RWPE2 (cell line): Measurements from ENCODE around the gene PLAC8.
A peak's percentile ranks its signal among the peaks of the same experiment; 100 is the strongest.
"Not testable (repeated sequence)": the region's sequence is repeated elsewhere in the genome, so short reads cannot be mapped to it uniquely, and the experiment has no call there.

Experiments used
- ATAC-seq: fragments of 200-7000 bp; cut with Tn5 transposase; 3 replicates; pipeline ENCODE4 v1.9.1; 2021; ENCODE audit warnings: low read depth
- DNase-seq: peaks from one replicate; pipeline ENCODE4 v3.0.0-alpha.2; 2020; ENCODE audit warnings: low spot score
- H3K27ac ChIP-seq: fragments of 450-650 bp; 2 replicates; pipeline ENCODE4 v1.5.1; 2017; ENCODE audit warnings: mild to moderate bottlenecking; ENCODE audit not compliant: poor library complexity, severe bottlenecking
- H3K27me3 ChIP-seq: fragments of 250-450 bp; sonication (Bioruptor Pico); 2 replicates; pipeline ENCODE4 v1.5.1; 2021; ENCODE audit warnings: mild to moderate bottlenecking, moderate library complexity; ENCODE audit not compliant: insufficient read depth, poor library complexity, severe bottlenecking
- H3K36me3 ChIP-seq: fragments of 250-450 bp; sonication (Bioruptor Pico); 2 replicates; pipeline ENCODE4 v1.5.1; 2020; ENCODE audit warnings: low read depth, mild to moderate bottlenecking, moderate library complexity
- H3K4me1 ChIP-seq: fragments of 250-450 bp; sonication (Bioruptor Pico); 2 replicates; pipeline ENCODE4 v1.5.1; 2021; ENCODE audit warnings: mild to moderate bottlenecking, moderate library complexity; ENCODE audit not compliant: insufficient read depth, poor library complexity, severe bottlenecking
- H3K4me3 ChIP-seq: fragments of 250-450 bp; sonication (Bioruptor Pico); 2 replicates; pipeline ENCODE4 v1.5.1; 2021; ENCODE audit warnings: mild to moderate bottlenecking, moderate library complexity; ENCODE audit not compliant: severe bottlenecking
- H3K9me3 ChIP-seq: fragments of 250-450 bp; sonication (Bioruptor Pico); 2 replicates; pipeline ENCODE4 v1.5.1; 2021; ENCODE audit warnings: mild to moderate bottlenecking, moderate library complexity; ENCODE audit not compliant: severe bottlenecking
- TF ChIP-seq, protein P1 (sequence below): fragments of 450-650 bp; IDR thresholded peaks from one replicate; pipeline ENCODE4 v1.5.1; 2017; ENCODE audit warnings: mild to moderate bottlenecking, moderate library complexity; ENCODE audit not compliant: poor library complexity, severe bottlenecking

The PLAC8 gene

DNA sequence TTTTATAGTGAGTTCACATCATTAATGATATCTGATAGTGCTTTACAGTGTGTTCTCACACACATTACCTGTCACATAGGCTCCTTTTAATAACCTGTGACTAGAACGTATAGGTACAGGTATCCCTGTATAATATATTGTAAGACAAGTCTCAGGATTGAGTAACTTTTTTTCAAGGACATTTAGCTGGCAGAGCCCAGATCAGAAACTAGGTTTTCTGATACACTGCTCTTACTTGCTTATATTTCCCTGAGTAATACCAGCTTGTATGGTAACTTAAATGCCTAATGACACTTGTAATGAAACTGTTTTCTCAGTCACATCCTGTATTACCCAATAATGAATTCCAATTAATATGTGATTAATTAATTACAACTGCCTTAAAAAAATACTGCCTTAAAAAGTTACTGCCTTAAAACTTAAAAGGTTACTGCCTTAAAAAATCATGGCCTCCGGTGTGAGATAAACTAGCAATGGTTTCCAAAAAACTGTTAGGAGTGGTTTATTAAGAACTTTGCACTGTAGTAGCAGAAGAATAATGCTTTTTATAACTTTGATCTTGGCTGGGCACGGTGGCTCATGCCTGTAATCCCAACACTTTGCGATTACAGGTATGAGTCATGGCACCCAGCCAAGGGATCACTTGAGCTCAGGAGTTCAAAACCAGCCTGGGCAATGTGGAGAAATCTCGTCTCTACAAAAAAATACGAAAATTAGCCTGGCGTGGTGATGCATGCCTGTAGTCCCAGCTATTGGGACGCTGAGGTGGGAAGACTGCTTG lies 67.6 kb downstream of the PLAC8 start:
- peaks cover 3% of the 10 kb centered on the region for H3K4me1 ChIP-seq
- DNase-seq (no peak), ATAC-seq (no peak)
- no peak overlapping the region for H3K4me3 ChIP-seq
- H3K9me3 ChIP-seq, result no peaks in the 10 kb centered on the region
- H3K36me3 ChIP-seq, result peaks cover 50% of the 10 kb centered on the region
- TF ChIP-seq, protein P1, sequence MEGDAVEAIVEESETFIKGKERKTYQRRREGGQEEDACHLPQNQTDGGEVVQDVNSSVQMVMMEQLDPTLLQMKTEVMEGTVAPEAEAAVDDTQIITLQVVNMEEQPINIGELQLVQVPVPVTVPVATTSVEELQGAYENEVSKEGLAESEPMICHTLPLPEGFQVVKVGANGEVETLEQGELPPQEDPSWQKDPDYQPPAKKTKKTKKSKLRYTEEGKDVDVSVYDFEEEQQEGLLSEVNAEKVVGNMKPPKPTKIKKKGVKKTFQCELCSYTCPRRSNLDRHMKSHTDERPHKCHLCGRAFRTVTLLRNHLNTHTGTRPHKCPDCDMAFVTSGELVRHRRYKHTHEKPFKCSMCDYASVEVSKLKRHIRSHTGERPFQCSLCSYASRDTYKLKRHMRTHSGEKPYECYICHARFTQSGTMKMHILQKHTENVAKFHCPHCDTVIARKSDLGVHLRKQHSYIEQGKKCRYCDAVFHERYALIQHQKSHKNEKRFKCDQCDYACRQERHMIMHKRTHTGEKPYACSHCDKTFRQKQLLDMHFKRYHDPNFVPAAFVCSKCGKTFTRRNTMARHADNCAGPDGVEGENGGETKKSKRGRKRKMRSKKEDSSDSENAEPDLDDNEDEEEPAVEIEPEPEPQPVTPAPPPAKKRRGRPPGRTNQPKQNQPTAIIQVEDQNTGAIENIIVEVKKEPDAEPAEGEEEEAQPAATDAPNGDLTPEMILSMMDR, result no peak
- no peaks in the 10 kb centered on the region for H3K27me3 ChIP-seq
- H3K27ac ChIP-seq, result no peak overlapping the region

GRCh38 chr4:83043801-83044407 lies 70.6 kb downstream of the PLAC8 start:
- ATAC-seq, result peak; percentile 83
- TF ChIP-seq, protein P1, result no peak

DNA sequence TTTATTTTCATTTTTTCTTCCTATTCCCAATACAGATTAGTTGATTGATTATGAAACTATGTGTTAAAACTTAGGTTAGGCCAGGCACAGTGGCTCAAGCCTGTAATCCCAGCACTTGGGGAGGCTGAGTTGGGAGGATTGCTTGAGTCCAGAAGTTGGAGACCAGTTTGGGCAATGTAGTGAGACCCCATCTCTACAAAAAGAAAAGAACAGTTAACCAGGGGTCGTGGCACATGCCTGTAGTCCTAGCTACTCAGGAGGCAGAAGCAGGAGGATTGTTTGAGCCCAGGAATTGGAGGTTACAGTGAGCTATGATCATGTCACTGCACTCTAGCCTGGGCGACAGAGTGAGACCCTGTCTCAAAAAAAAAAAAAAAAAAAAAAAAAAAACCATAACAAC lies 71.4 kb downstream of the PLAC8 start:
- H3K27ac ChIP-seq, result peak overlapping the region; percentile 12
- not testable (repeated sequence) for DNase-seq, H3K4me1 ChIP-seq, H3K27me3 ChIP-seq, H3K4me3 ChIP-seq, ATAC-seq, H3K9me3 ChIP-seq
- peaks cover 18% of the 10 kb centered on the region; the same call in 1 of the 2 replicates for H3K36me3 ChIP-seq

More at GRCh38 chr4:83043801-83044407, 70.6 kb downstream of the PLAC8 start:
- H3K36me3 ChIP-seq, result peaks cover 25% of the 10 kb centered on the region
- no peaks in the 10 kb centered on the region for H3K9me3 ChIP-seq
- peak overlapping the region; percentile 12 for H3K27ac ChIP-seq
- no peak for DNase-seq
- H3K4me3 ChIP-seq, result no peak overlapping the region
- H3K4me1 ChIP-seq, result peaks cover 3% of the 10 kb centered on the region
- no peaks in the 10 kb centered on the region for H3K27me3 ChIP-seq

GRCh38 chr4:83040269-83040668 lies 74.3 kb downstream of the PLAC8 start:
- Histone ChIP-seq H3K4me3 (no peak overlapping the region), H3K9me3 (no peaks in the 10 kb centered on the region), H3K27me3 (no peaks in the 10 kb centered on the region), H3K4me1 (peaks cover 8% of the 10 kb centered on the region), H3K27ac (no peak overlapping the region), H3K36me3 (peaks cover 5% of the 10 kb centered on the region; the same call in 1 of the 2 replicates)
- DNase-seq, result no peak
- no peak for ATAC-seq
- TF ChIP-seq, protein P1, result no peak
